ENCODE results near the gene SURF2.

DNA sequence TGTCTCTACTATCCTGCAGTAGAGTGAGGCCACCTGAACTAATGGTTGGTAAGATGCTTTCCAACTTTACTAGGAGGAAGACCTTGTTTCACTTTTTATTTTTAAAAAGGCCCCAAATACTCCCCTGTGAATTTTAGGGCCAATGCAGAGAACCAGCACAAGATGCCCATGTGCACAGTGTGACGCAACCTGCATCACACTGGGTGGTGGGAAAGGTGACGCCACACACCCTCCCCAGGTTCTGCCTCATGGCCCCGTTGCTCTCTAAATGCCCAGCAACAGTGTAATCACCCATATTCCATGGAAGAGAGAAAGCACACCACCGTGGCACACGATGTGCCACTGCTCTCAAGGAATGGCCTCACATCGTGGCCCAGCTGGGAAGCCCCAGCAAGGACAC is 13.1 kb downstream of the SURF2 start:
- TF ChIP-seq, protein P1, sequence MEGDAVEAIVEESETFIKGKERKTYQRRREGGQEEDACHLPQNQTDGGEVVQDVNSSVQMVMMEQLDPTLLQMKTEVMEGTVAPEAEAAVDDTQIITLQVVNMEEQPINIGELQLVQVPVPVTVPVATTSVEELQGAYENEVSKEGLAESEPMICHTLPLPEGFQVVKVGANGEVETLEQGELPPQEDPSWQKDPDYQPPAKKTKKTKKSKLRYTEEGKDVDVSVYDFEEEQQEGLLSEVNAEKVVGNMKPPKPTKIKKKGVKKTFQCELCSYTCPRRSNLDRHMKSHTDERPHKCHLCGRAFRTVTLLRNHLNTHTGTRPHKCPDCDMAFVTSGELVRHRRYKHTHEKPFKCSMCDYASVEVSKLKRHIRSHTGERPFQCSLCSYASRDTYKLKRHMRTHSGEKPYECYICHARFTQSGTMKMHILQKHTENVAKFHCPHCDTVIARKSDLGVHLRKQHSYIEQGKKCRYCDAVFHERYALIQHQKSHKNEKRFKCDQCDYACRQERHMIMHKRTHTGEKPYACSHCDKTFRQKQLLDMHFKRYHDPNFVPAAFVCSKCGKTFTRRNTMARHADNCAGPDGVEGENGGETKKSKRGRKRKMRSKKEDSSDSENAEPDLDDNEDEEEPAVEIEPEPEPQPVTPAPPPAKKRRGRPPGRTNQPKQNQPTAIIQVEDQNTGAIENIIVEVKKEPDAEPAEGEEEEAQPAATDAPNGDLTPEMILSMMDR (IDR thresholded peaks at IDR 0.05 in 2 of 3, conservative IDR thresholded peaks at IDR 0.05 in 1 of 3; ENCODE audit: insufficient read depth in 2 of 3, low read depth in 1 of 3, low read length in 3 of 3) = no peak
- no peak for TF ChIP-seq HMG20B (CRISPR knock-in tag; IDR thresholded peaks at IDR 0.05)
- no peak for TF ChIP-seq MCM7 (IDR thresholded peaks at IDR 0.05)
- TF ChIP-seq CREB1 (IDR thresholded peaks at IDR 0.05) = no peak
- no peak for TF ChIP-seq CREB1 (CRISPR knock-in tag; IDR thresholded peaks at IDR 0.05)
